MM.1S (cell line): ENCODE data around the gene TBCCD1.

Experiments used
- DNase-seq: peaks from one replicate; pipeline ENCODE4 v3.0.0-alpha.2; 2015
- H2AFZ ChIP-seq: fragments of 300-600 bp; sonication (generic); 2 replicates; pipeline ENCODE4 v1.6.0; 2016; ENCODE audit warnings: antibody characterized with exemption, low read length
- H3F3A ChIP-seq: fragments of 300-600 bp; sonication (generic); 2 replicates; pipeline ENCODE4 v1.6.1; 2016; ENCODE audit warnings: mild to moderate bottlenecking, antibody characterized with exemption, low read length, moderate library complexity, mixed read lengths; ENCODE audit not compliant: insufficient read depth
- H3K27ac ChIP-seq: fragments of 300-600 bp; sonication (generic); 2 replicates; pipeline ENCODE4 v1.5.1; 2016; ENCODE audit warnings: mild to moderate bottlenecking, low read length
- H3K27me3 ChIP-seq: fragments of 300-600 bp; sonication (generic); replicated peaks from 2 replicates; pipeline ENCODE4 v1.6.0; 2016; ENCODE audit warnings: low read length; ENCODE audit not compliant: insufficient read depth
- H3K36me3 ChIP-seq: fragments of 300-600 bp; sonication (generic); replicated peaks from 2 replicates; pipeline ENCODE4 v1.6.1; 2016; ENCODE audit warnings: mild to moderate bottlenecking, low read length, mixed read lengths; ENCODE audit not compliant: insufficient read depth
- H3K4me1 ChIP-seq: fragments of 300-600 bp; sonication (generic); 2 replicates; pipeline ENCODE4 v1.6.1; 2016; ENCODE audit warnings: low read length, mixed read lengths
- H3K4me2 ChIP-seq: fragments of 300-600 bp; sonication (generic); 2 replicates; pipeline ENCODE4 v1.6.0; 2016; ENCODE audit warnings: low read depth, low read length
- H3K4me3 ChIP-seq: fragments of 300-600 bp; sonication (generic); 2 replicates; pipeline ENCODE4 v1.5.1; 2016; ENCODE audit warnings: low read length, mixed read lengths
- H3K79me2 ChIP-seq: fragments of 300-600 bp; sonication (generic); 2 replicates; pipeline ENCODE4 v1.6.1; 2016; ENCODE audit warnings: mixed run types, low read length, mixed read lengths
- H3K9ac ChIP-seq: fragments of 300-600 bp; sonication (generic); 2 replicates; pipeline ENCODE4 v1.6.1; 2016; ENCODE audit warnings: low read length, mixed read lengths
- H3K9me2 ChIP-seq: fragments of 300-600 bp; sonication (generic); replicated peaks from 2 replicates; pipeline ENCODE4 v1.6.1; 2016; ENCODE audit warnings: mild to moderate bottlenecking, low read length, mixed read lengths; ENCODE audit not compliant: insufficient read depth
- H3K9me3 ChIP-seq: fragments of 300-600 bp; sonication (generic); replicated peaks from 2 replicates; pipeline ENCODE4 v1.6.1; 2016; ENCODE audit warnings: mild to moderate bottlenecking, low read length, mixed read lengths; ENCODE audit not compliant: insufficient read depth
- H4K20me1 ChIP-seq: fragments of 300-600 bp; sonication (generic); 2 replicates; pipeline ENCODE4 v1.6.1; 2016; ENCODE audit warnings: mild to moderate bottlenecking, low read length, moderate library complexity, mixed read lengths; ENCODE audit not compliant: insufficient read depth
- EZH2 ChIP-seq: fragments of 300-600 bp; sonication (generic); optimal IDR thresholded peaks from 2 replicates; pipeline ENCODE3; 2017; ENCODE audit warnings: low read depth, mild to moderate bottlenecking, antibody characterized with exemption, low read length, mixed read lengths
- EZH2phosphoT487 ChIP-seq: fragments of 300-600 bp; sonication (generic); IDR thresholded peaks from 2 replicates; pipeline ENCODE4 v1.6.1; 2018; ENCODE audit warnings: antibody characterized with exemption, low read length
- TF ChIP-seq, protein P1 (sequence below): fragments of 300-600 bp; sonication (generic); IDR thresholded peaks from 2 replicates; pipeline ENCODE4 v1.5.1; 2016; ENCODE audit warnings: antibody characterized with exemption, low read length, mixed read lengths

The TBCCD1 gene

DNA sequence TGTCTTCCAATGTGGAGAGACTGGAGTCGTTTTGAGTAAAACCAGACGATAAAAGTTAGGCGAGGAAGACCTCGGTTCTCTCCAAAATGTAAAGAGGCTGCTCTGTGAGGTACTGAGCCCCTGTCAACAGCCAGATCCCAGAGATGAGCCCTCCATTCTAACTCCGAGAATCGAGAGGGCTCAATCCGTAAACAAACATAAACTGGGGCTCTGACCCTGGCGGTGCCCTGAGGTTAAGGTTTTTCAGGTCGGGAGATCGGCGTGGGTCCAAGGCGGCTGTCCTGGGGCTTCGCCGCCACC lies 417 bp downstream of the TBCCD1 start:
- peaks cover 42% of the 10 kb centered on the region for H3K79me2 ChIP-seq
- H2AFZ ChIP-seq: peak overlapping the region; percentile 87
- DNase-seq: no peak
- H3K27ac ChIP-seq: peak overlapping the region; percentile 81
- H3K27me3 ChIP-seq: no peaks in the 10 kb centered on the region
- H3K36me3 ChIP-seq: no peaks in the 10 kb centered on the region
- peak overlapping the region; percentile 87 for H3K9ac ChIP-seq
- H3K4me3 ChIP-seq: peak overlapping the region; percentile 84
- TF ChIP-seq EZH2 (no peak), EZH2phosphoT487 (no peak)
- TF ChIP-seq, protein P1, sequence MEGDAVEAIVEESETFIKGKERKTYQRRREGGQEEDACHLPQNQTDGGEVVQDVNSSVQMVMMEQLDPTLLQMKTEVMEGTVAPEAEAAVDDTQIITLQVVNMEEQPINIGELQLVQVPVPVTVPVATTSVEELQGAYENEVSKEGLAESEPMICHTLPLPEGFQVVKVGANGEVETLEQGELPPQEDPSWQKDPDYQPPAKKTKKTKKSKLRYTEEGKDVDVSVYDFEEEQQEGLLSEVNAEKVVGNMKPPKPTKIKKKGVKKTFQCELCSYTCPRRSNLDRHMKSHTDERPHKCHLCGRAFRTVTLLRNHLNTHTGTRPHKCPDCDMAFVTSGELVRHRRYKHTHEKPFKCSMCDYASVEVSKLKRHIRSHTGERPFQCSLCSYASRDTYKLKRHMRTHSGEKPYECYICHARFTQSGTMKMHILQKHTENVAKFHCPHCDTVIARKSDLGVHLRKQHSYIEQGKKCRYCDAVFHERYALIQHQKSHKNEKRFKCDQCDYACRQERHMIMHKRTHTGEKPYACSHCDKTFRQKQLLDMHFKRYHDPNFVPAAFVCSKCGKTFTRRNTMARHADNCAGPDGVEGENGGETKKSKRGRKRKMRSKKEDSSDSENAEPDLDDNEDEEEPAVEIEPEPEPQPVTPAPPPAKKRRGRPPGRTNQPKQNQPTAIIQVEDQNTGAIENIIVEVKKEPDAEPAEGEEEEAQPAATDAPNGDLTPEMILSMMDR: no peak
- H4K20me1 ChIP-seq: no peaks in the 10 kb centered on the region
- peak overlapping the region; percentile 65 for H3K4me2 ChIP-seq
- no peaks in the 10 kb centered on the region for H3K9me2 ChIP-seq
- H3K9me3 ChIP-seq: no peaks in the 10 kb centered on the region
- H3K4me1 ChIP-seq: peaks cover 9% of the 10 kb centered on the region
- peaks cover 28% of the 10 kb centered on the region for H3F3A ChIP-seq

DNA sequence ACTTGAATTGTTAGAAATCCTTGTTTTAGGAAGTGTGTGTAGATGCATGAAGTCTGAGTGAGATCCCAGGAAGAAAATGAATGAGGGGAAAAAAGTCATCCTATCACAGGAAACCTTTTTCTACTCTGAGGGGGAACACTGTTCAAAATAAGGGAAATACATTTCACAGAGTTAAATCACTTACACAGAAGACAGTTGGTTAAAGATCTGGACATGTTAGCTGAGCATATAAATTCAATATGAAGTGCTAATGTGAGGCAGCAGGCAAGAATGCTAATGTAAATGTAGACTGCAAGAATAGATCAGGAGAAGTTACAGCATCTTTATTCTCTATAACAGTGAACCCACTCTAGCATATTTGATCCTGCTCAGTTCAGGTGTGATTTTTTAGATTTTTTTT lies 2.6 kb downstream of the TBCCD1 start:
- no peak overlapping the region for H3K4me3 ChIP-seq
- no peaks in the 10 kb centered on the region for H3K36me3 ChIP-seq
- TF ChIP-seq EZH2: no peak
- TF ChIP-seq, protein P1: no peak
- H3F3A ChIP-seq: peaks cover 19% of the 10 kb centered on the region
- no peaks in the 10 kb centered on the region for H3K9me2 ChIP-seq
- no peak overlapping the region for H2AFZ ChIP-seq
- H3K27ac ChIP-seq: no peak overlapping the region
- peaks cover 26% of the 10 kb centered on the region for H3K79me2 ChIP-seq
- H3K27me3 ChIP-seq: no peaks in the 10 kb centered on the region
- H3K4me2 ChIP-seq: no peak overlapping the region
- no peak overlapping the region for H3K9ac ChIP-seq
- no peak for DNase-seq
- peaks cover 13% of the 10 kb centered on the region; the same call in 1 of the 2 replicates for H3K4me1 ChIP-seq
- no peaks in the 10 kb centered on the region for H4K20me1 ChIP-seq
- H3K9me3 ChIP-seq: no peaks in the 10 kb centered on the region

DNA sequence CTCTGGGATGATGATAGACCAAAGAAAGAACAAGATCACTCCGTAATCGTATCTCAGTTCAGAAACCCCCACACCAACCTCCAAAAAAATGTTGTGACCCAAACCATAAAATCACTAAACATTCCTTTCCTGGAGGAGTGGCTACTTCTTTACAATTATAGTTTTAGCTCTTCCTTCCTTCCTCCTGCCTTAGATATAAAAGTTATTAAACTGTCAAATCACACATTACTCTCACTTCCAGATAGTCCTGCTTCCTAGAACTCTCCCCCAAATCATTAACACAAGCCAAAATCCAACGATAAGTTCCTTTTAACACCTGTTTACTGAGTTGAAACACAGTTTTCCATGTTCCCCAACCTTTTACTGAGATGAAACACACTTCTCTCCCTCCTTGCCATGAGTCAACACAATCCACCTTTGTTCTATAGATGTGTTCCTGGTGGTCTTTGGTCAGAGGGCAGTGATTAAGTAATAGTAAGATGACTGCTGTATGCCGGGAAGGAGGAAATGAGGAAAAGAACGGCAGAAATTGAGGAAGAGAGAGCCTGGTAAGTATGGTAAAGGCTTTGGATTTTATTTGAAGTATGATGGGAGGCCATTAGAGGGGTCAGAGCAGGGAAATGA lies 14.6 kb downstream of the TBCCD1 start:
- Histone ChIP-seq H3K36me3 (no peaks in the 10 kb centered on the region), H3K9ac (no peak overlapping the region), H3K4me2 (no peak overlapping the region), H3F3A (no peaks in the 10 kb centered on the region), H3K79me2 (no peaks in the 10 kb centered on the region), H3K4me1 (no peaks in the 10 kb centered on the region), H2AFZ (no peak overlapping the region), H3K27me3 (no peaks in the 10 kb centered on the region), H3K9me2 (no peaks in the 10 kb centered on the region), H3K4me3 (no peak overlapping the region), H3K9me3 (no peaks in the 10 kb centered on the region), H3K27ac (no peak overlapping the region), H4K20me1 (no peaks in the 10 kb centered on the region)
- no peak for DNase-seq
- TF ChIP-seq, protein P1: no peak
- TF ChIP-seq EZH2 (no peak), EZH2phosphoT487 (no peak)
